GM18507 (cell line): ENCODE data around the gene POLR2C.
"Not testable (repeated sequence)": the region's sequence is repeated elsewhere in the genome, so short reads cannot be mapped to it uniquely, and the experiment has no call there.

Source experiments
- DNase-seq: peaks from one replicate; pipeline ENCODE4 v3.0.0; 2011; ENCODE audit warnings: low read depth; ENCODE audit not compliant: insufficient read length; ENCODE audit errors: extremely low spot score
- FAIRE-seq: peaks from 2 replicates; lab custom pipeline; 2011; peaks lifted over from hg19 to GRCh38; lab: Jason Lieb, UNC

The POLR2C gene

DNA sequence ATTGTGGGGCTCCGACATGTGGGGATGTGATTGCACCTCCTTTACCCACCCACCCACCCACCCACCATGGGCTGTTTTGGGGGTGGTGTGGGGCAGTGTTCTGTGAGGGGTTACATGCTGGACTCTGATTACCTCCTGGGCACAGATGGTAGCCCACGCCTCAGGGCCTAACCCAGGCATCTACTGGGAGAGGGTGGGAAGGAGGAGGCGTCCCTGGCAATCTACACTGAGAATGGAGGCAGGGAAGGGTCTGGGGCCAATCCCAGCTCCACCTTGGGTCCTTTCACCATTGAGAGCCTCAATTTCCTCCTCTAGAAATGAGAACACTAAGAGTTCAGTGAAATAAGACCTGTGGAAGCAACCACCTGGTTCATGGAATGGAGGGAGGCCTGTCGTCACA is 35.6 kb downstream of the POLR2C start:
- DNase-seq, result no peak
- FAIRE-seq, result no peak

DNA sequence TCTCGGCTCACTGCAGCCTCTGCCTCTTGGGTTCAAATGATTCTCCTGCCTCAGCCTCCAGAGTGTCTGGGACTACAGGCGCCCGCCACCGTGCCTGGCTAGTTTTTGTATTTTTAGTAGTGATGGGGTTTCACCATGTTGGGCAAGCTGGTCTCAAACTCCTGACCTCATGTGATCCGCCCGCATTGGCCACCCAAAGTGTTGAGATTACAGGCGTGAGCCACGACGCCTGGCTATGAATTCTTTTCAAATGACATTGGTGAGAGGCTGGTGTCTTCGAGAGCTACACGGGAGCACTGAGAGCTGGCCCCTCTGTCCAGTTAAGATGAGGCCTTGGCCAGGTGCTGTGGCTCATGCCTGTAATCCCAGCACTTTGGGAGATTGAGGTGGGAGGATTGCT is 37.5 kb downstream of the POLR2C start:
- not testable (repeated sequence) for DNase-seq, FAIRE-seq

DNA sequence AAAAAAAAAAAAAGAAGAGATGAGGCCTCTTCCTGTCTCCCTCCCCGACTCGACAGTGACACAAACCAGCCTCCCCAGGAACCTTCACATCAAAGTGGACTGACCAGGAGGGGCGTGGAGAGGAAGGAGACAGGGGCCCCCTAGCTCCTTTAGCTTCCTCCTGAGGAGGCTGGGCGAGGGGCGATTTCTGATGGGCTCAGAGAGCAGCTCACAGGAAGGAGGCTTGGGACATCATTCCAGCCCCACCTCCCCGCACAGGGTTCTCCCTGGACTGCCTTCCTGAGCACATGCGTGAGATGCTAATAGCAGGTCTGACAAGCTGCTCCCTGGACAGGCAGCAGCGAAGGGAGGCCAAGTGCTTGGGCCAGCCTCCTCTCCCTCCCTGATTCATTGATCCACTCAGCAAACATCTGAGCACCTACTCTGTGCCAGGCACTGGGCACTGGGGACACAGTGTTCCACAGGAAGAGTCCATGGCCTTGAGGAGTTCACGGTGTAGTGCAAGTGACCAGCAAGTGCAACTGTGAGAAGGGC is 38.2 kb downstream of the POLR2C start:
- FAIRE-seq (no peak), DNase-seq (no peak)

DNA sequence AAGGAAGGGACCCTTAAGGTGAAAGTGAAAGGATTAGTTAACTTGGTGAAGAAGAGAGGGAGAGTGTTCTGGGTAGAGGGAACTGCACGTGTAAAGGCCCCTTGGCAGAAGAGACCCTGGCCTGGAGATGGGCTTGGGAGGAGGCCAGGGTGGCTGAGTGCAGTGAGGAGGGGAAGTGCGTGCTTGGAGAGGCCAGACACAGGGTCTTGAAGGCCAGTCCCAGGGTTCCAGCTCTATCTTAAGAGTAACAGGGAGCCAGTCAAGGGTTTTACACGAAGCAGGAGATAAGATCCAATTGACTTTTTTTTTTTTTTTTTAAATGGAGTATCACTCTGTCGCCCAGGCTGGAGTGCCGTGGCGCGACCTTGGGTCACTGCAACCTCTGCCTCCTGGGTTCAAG is 39.0 kb downstream of the POLR2C start:
- DNase-seq (no peak), FAIRE-seq (no peak)

DNA sequence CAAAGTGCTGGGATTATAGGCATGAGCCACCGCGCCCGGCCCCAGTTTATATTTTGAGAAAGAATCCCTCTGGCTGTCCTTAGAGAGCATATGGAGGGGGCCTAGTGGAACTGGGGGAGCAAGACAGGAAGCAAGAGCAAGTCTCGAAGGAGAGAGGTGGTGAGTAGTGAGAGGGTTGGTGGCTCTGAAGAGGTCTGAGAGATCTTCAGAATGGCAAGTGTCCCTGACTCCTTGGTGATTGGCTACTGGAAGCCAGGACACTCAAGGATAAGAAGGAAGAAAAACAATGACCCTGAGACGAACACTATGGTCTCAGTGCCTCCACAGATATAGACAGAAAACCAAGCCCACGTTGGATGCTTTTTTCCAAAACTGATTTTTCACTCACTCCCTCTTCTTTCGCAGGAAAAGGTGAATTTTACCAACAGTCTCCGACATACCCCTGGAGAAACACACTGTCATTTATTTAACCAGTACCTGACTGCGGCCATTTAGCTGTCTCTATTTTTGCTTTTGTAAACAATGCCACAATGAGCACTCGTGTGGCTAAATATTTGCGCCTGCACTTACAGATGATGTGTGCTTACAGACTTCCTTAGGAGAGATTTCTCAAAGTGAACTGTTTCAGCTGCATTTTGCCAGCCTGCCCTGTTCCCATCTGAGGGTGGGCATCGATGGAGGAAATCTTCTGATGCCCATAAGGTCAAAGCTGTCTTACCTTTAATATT is 39.7 kb downstream of the POLR2C start:
- DNase-seq, result no peak
- FAIRE-seq, result no peak

DNA sequence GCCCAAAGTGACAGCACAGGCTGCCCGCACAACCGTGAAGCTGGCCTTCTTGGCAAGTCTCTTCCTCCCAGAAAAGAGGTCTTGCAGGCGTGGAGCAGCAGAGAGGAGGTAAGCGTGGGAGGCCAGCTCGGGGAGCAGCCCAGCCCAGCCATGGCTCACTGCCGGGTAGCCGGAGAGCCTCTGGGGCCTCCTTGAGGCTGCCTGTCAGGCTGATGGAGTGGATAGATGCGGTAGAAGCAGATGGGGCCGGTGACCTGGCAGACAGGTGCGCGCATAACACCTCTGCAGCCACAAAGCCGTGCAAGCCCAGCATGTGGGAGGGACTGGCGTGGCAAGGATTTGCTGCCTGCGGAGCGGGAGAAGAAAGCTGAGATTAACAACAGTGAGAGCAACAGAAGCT is 40.9 kb downstream of the POLR2C start:
- FAIRE-seq (no peak), DNase-seq (no peak)

DNA sequence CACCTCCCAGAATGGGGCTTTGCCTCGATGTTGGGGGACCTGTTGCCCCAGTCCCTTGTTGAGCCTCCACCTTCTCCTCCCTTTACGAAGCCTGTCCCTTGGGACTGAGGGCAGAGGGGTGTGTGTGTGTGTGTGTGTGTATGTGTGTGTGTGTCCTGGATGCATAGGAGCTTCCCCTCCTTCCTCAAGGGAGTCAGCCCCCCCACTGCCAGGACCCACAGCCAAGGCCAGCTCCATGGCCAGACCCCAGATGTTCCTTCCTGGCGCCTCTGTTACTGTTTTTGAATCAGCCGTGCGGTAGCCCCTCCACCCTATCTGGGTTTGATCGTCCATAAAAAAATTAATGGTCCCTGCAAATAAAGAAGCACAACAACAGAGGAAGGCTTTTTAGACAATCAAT is 41.5 kb downstream of the POLR2C start:
- FAIRE-seq (no peak), DNase-seq (no peak)

DNA sequence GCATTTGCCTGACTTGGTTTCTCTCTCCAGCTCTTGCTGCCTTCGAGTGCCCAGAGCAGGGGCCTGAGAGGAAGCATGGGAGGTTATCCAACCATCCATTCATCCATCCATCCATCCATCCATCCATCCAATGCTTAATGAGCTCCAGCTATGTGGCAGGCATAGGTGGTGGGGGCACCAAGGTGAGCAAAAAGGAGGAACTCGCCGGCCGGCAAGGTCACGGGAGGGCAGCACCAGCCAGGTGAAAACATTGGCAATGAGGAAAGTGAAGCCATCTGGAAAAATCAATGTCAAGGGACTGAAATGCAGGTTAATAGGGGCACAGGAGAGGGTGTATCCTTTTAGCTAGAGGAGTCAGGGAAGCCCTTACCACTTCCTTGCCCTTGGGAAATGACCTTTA is 42.0 kb downstream of the POLR2C start:
- FAIRE-seq (no peak), DNase-seq (no peak)

DNA sequence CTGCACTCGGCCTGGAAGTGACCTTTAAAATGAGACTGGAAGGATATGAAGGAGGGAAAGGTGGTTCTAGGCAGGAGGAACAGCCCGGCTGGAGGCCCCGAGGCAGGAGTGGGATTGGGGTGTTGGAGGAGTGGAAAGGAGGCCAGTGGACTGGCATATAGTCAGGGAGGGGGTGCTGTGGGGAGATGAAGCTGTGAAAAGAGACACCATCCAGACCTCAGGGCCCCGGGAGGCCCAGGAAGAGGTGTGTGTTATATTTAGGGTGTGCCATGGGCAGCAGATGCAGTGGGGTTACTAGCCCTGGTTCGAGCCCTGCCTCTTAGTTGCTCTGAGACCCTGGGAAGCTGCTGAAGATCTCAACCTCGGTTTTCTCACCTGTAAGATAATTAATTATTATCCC is 42.7 kb downstream of the POLR2C start:
- no peak for DNase-seq
- no peak for FAIRE-seq

DNA sequence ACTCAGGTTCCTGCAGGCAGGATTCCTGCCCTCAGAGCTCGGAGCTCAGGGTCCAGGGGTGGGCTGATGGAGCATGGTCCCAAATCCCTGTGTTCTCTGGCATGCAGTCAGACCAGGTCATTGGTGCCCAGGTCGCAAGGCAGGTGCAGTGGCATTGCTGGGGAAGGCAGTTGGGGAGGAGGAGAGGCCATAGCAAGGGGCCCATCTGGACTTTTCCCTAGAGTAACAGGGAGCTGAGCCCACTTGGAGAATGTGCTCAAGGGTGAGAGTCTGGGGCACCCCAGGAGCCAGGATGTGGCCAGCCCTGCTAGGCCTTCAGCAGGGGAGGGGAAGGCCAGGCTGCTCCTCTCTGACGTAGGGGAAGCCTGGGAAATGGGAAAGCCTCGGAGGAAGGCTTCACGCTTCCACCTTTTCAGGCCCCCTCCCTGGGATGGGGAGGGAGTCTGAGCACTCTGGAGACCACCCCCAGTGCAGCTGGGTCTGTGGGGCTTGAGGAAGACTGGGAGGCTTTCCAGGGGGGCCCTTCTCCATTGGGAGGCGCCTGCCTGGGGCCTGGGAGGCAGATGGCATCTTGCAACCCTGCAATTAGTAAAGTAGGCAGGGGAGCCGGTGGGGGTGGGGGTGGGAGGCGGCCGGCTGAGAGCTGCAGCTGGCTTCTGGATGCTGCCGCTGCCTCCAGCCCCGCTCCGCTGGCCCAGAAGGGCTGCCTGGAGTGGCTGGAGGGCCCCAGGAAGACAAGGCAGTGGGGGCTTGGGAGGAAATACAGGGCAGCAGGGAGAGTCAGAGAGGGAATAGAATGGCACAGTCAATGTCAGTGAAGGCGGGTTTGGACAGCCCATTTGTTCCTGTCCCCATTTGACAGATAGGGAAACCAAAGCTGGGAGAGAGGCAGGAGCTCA is 44.9 kb downstream of the POLR2C start:
- DNase-seq (no peak), FAIRE-seq (no peak)

DNA sequence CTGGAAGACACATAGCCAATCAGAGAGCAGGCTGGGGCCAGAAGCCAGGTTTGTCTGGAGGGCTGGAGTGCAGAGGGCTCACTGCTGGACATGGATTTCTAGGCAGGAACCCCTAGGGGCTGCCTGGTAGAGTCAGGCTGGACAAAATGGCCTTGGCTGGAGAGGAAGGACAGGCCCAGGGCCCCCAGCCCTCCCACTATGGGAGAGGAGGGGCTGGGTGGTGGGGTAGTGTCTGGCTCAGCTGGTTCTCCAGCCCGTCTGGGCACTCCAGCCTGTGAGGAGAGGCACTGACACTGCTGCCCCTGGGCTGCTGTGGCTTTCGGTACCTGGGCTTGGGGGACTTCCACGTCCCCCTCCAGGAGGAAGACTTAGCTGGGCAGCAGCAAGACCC is 45.6 kb downstream of the POLR2C start:
- DNase-seq, result no peak
- FAIRE-seq, result no peak

DNA sequence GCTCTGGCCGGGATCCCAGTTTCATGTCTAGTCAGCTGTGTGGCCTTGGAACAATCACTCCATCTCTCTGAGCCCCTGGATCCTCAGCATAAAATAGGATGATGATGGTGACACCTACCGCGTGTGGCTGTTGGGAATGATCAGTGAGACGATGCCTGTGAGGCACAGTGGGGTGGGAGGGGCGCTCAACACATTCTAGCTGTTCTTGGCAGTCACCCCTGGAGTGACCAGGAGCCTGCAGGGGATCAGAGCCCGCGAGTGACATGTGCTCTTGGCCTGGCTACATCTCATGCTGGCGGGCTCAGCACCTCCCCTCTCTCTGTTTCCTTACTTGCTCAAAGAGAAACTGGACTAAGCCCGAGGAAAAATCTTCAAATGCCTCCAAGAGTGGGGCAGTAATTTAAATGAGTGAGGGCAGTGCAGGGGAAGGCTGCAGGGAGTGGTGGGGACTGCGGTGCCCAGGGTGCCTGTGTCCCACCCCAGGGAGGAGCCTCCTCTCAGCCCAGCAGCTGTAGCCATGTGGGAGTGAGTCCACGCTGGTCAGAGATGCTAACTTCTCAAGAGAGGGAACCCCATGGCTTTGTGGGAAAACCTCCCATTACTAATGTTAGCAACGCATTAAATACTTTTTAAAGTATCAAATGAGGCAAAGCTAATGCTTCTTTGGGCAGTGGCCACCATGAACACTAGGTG is 46.9 kb downstream of the POLR2C start:
- DNase-seq (no peak), FAIRE-seq (no peak)

DNA sequence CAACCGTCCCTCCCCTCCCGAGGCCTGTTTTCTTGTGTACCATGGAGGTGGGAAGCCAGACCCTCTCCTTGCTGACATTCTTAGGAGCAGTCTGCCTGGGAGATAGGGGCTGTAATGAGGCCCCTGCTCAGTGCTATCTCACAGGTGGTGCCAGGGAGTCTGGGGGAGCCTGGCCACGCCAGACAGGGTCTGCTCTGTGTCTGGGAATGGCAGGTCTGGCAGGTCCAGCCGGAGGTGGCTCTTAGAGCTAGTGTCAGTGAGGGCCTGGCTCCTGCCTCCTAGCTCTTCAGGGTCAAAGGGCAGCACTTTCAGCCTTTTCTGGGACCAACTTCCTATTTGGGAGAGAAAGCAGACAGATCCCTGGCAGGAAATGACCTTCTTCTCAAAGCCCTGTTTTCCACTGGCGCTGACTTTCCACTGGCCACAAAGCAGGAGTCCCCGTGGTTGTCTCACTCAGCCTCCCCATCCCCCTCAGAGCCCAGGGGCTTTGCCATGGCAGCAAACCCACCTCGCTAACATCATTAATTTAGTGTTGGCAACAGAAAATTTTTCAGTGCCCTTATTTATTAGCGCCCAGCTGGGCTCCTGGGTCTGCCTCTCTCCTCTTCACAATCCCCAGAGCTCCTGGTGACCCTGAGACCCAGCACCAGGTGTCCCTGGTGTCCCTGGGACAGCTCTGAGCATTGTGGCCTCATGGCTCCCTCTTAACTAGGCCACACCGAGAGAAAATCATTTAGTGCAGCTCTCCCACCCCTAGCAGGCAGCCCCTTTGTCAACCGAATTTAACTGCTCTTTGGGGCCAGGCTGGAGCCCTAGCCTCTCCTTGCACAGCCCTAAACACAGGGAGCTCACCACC is 47.8 kb downstream of the POLR2C start:
- FAIRE-seq (no peak), DNase-seq (no peak)

DNA sequence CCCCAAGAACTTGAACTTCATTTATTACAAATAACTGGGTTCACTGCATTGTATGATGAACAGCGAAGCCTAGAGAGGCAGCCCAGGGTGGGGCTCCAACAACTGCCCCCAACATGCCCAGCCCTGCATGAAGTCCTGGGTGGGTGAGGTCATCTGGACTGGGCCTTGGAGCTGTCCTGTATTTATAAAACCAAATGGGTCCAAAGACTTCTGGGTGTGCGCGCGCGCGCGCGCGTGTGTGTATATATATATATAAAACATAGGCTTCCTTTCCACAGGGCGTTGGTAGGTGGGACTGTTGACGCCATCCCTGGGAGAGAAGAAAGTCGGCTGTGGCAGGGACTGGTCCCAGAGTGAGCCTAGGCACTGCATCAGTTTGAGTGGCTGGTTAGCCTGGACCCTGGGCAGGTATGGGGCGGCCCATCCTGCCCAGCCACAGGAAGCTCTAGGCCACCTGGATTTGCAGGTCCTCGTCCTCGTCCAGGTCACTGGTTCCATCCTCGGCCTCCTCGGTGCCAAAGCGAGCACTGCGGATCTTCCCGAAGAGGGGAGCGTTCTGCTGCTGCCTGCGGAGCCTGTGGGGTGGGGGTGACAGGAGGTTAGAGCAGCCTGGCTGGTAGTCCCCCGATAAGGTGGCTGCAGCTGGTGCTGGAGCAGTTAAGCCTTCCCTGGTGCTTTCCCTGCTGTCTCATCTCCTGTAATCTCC is 50.0 kb downstream of the POLR2C start:
- no peak for FAIRE-seq
- no peak for DNase-seq

DNA sequence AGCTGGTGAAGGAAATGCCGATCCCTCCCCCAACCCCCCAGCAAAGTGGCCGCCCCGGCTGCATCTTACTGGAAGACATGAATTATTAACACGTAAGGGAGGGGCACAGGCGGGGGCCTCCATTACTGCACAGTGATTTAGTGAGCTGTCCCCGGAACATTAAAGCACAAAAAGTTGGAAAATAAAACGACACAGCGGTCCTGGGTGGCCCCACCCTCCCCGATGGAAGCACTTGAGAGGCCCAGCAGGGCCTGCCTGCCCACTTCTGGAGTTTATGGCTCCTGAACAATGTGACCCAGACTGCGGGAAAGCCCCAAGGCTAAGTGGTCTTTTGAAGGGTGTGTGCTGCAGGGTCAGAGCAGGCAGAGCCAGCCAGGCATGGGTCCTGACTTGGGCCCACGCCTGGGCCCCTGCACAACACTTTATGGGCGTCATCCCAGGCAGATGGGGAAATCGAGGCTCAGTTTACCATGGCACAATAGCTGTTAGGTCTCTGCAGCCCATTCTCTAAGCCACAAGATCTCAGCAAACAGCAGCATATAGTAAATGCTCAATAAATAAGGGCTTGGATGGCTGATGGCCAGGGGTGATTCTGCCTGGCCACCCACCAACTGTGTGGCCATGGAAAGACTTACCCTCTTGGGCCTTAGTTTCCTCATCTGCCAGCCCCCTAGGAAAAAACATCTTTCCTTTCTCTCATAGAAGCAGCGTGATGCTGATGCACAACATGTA is 51.1 kb downstream of the POLR2C start:
- FAIRE-seq (no peak), DNase-seq (no peak)

DNA sequence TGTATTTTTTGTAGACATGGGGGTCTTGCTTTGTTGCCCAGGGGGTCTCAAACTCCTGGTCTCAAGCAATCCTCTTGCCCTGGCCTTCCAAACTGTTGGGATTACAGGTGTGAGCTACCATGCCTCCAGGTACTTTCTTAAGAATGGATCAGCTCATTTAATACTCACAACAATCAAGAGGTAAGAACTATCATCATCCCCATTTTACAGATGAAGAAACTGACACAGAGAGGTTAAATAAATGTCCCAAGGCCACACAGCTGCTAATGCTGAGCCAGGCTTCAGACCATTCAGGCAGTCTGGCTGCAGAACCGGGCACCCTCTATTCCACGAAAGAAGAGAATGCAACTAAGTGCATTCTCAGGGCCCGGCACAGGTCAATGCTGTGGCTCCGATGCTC is 51.9 kb downstream of the POLR2C start:
- DNase-seq (no peak), FAIRE-seq (no peak)

DNA sequence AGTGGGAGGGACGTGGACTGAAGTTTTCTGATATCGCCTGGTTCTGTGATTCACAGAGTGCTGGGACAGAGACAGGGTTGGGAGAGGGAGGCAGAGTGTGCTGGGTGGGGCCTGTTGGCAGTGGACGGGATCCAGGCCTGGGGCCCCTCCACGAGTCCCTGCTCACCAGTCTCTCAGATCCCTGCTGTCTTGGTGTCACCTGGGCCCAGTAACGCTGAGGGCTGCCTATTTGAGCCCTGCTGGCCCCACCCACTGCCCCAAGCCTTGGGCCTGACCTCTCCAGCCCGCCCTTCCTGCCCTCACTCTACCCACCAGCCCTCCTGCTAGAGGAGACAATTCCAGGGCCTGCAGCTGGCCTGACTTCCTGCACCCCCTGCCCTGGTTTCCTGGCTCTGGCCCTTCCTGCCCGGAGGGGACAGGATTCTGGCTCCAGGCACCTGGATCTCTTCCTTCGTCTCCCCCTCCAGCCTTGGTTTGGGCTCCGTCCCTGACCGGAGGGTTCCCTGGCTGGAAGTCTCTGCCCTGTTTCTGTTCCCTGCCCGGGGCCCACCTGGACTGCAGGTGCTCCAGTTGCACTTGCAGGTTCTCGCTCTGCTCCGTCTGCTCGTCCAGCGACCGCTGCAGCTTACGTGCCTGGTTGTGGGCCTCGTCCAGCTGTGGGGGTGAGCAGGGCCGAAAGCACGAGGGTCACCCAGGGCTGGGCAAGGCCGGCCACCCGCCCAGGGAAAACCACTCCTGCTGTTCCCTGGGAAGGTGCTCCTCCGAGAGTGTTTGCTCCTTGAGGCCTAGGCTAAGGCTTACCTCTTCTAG is 52.5 kb downstream of the POLR2C start:
- DNase-seq (no peak), FAIRE-seq (no peak)
